Measurements from ENCODE around the gene RAMACL.

The RAMACL gene

GRCh38 chr6:166615059-166615770, 28.7 kb upstream of the RAMACL start:
- no peak overlapping the region for H3K4me2 ChIP-seq (ENCODE audit: low read length)
- H3K27me3 ChIP-seq (ENCODE audit: low read depth, low read length): no peaks in the 10 kb centered on the region
- H3K79me2 ChIP-seq (ENCODE audit: low read length): no peaks in the 10 kb centered on the region
- no peak overlapping the region for H2AFZ ChIP-seq (ENCODE audit: low read depth, low read length)
- no peak overlapping the region for H3K4me3 ChIP-seq (ENCODE audit: low read length)
- no peaks in the 10 kb centered on the region for H3K9me3 ChIP-seq (ENCODE audit: insufficient read depth, low read length)
- H3K4me1 ChIP-seq (ENCODE audit: low read length): no peaks in the 10 kb centered on the region
- H3K36me3 ChIP-seq (replicated peaks; ENCODE audit: low read depth, low read length): no peaks in the 10 kb centered on the region
- no peak overlapping the region for H3K9ac ChIP-seq (ENCODE audit: low read length)
- H4K20me1 ChIP-seq (ENCODE audit: insufficient read depth, low read length): no peaks in the 10 kb centered on the region
- H3K27ac ChIP-seq (ENCODE audit: low read length): no peak overlapping the region
- TF ChIP-seq CTCF (IDR thresholded peaks at IDR 0.05; ENCODE audit: low read depth, low read length) (no peak), EZH2phosphoT487 (IDR thresholded peaks at IDR 0.05; ENCODE audit: low read depth) (no peak)

GRCh38 chr6:166614589-166614988, 28.1 kb upstream of the RAMACL start:
- no peak overlapping the region for H3K9ac ChIP-seq (ENCODE audit: low read length)
- no peak overlapping the region for H3K27ac ChIP-seq (ENCODE audit: low read length)
- no peaks in the 10 kb centered on the region for H3K9me3 ChIP-seq (ENCODE audit: insufficient read depth, low read length)
- H2AFZ ChIP-seq (ENCODE audit: low read depth, low read length): no peak overlapping the region
- TF ChIP-seq EZH2phosphoT487 (IDR thresholded peaks at IDR 0.05; ENCODE audit: low read depth) (no peak), CTCF (IDR thresholded peaks at IDR 0.05; ENCODE audit: low read depth, low read length) (no peak)
- no peaks in the 10 kb centered on the region for H4K20me1 ChIP-seq (ENCODE audit: insufficient read depth, low read length)
- H3K4me3 ChIP-seq (ENCODE audit: low read length): no peak overlapping the region
- H3K27me3 ChIP-seq (ENCODE audit: low read depth, low read length): no peaks in the 10 kb centered on the region
- H3K4me2 ChIP-seq (ENCODE audit: low read length): no peak overlapping the region
- no peaks in the 10 kb centered on the region for H3K4me1 ChIP-seq (ENCODE audit: low read length)
- no peaks in the 10 kb centered on the region for H3K36me3 ChIP-seq (replicated peaks; ENCODE audit: low read depth, low read length)
- no peaks in the 10 kb centered on the region for H3K79me2 ChIP-seq (ENCODE audit: low read length)

- no peaks in the 10 kb centered on the region for H3K27me3 ChIP-seq (ENCODE audit: low read depth, low read length)
- H3K36me3 ChIP-seq (replicated peaks; ENCODE audit: low read depth, low read length): no peaks in the 10 kb centered on the region
- H3K4me2 ChIP-seq (ENCODE audit: low read length): no peak overlapping the region
- no peak overlapping the region for H2AFZ ChIP-seq (ENCODE audit: low read depth, low read length)
- TF ChIP-seq EZH2phosphoT487 (IDR thresholded peaks at IDR 0.05; ENCODE audit: low read depth) (no peak), CTCF (IDR thresholded peaks at IDR 0.05; ENCODE audit: low read depth, low read length) (no peak)
- H3K79me2 ChIP-seq (ENCODE audit: low read length): no peaks in the 10 kb centered on the region
- H3K9me3 ChIP-seq (ENCODE audit: insufficient read depth, low read length): no peaks in the 10 kb centered on the region
- H3K4me1 ChIP-seq (ENCODE audit: low read length): no peaks in the 10 kb centered on the region
- no peaks in the 10 kb centered on the region for H4K20me1 ChIP-seq (ENCODE audit: insufficient read depth, low read length)
- no peak overlapping the region for H3K27ac ChIP-seq (ENCODE audit: low read length)
- H3K4me3 ChIP-seq (ENCODE audit: low read length): no peak overlapping the region
- H3K9ac ChIP-seq (ENCODE audit: low read length): no peak overlapping the region
Measured at GRCh38 chr6:166614171-166614583, 27.7 kb upstream of the RAMACL start.

- H3K79me2 ChIP-seq (ENCODE audit: low read length): no peaks in the 10 kb centered on the region
- no peak overlapping the region for H3K9ac ChIP-seq (ENCODE audit: low read length)
- H3K9me3 ChIP-seq (ENCODE audit: insufficient read depth, low read length): no peaks in the 10 kb centered on the region
- no peaks in the 10 kb centered on the region for H4K20me1 ChIP-seq (ENCODE audit: insufficient read depth, low read length)
- no peak overlapping the region for H3K4me2 ChIP-seq (ENCODE audit: low read length)
- no peaks in the 10 kb centered on the region for H3K27me3 ChIP-seq (ENCODE audit: low read depth, low read length)
- H3K4me3 ChIP-seq (ENCODE audit: low read length): no peak overlapping the region
- TF ChIP-seq CTCF (IDR thresholded peaks at IDR 0.05; ENCODE audit: low read depth, low read length) (no peak), EZH2phosphoT487 (IDR thresholded peaks at IDR 0.05; ENCODE audit: low read depth) (no peak)
- no peaks in the 10 kb centered on the region for H3K4me1 ChIP-seq (ENCODE audit: low read length)
- no peak overlapping the region for H3K27ac ChIP-seq (ENCODE audit: low read length)
- no peaks in the 10 kb centered on the region for H3K36me3 ChIP-seq (replicated peaks; ENCODE audit: low read depth, low read length)
- no peak overlapping the region for H2AFZ ChIP-seq (ENCODE audit: low read depth, low read length)
Measured at GRCh38 chr6:166613027-166613426, 26.5 kb upstream of the RAMACL start.

All from OCI-LY3 (cell line).